Ovary (tissue), 9 donors: ENCODE results near the gene PTPRG. TPM values are rescaled to one million over a fixed set of nuclear protein-coding genes. Genes with fewer than 3 reads are reported as not detected.

Experiments used
- DNase-seq, 5 donors: peaks; one replicate each; pipeline ENCODE4 v3.0.0-alpha.2; 2019 to 2020
- H3K27ac ChIP-seq, 2 donors: fragments of 200-600 bp; one replicate each; pipeline versions ENCODE4 v1.5.1 to v1.8.0; 2019 to 2022
- H3K27me3 ChIP-seq: fragments of 200-600 bp; one replicate; pipeline ENCODE4 v1.8.0; 2022
- H3K36me3 ChIP-seq: fragments of 200-600 bp; sonication (generic); one replicate; pipeline ENCODE4 v1.5.1; 2019
- H3K4me1 ChIP-seq: one replicate; pipeline ENCODE4 v1.8.1; 2013; ENCODE audit warnings: mild to moderate bottlenecking, moderate library complexity; ENCODE audit not compliant: insufficient read depth
- H3K4me3 ChIP-seq: fragments of 200-600 bp; sonication (generic); one replicate; pipeline ENCODE4 v1.5.1; 2017
- H3K9me3 ChIP-seq, 2 donors: fragments of 200-600 bp in 1 of 2; sonication (generic) in 1 of 2; one replicate each; pipeline versions ENCODE4 v1.5.1 to v1.8.1; 2013 to 2019; ENCODE audit warnings: mild to moderate bottlenecking in 1 of 2, moderate library complexity in 1 of 2
- EP300 ChIP-seq: sonication (generic); formaldehyde crosslinking; IDR thresholded peaks from one replicate; pipeline ENCODE4 v1.6.1; 2017; ENCODE audit warnings: antibody characterized with exemption
- POLR2A ChIP-seq: fragments of 450-650 bp; IDR thresholded peaks from one replicate; pipeline ENCODE4 v1.6.1; 2017; ENCODE audit warnings: antibody characterized with exemption, mild to moderate bottlenecking, moderate library complexity
- WGBS, 3 donors: extraction: QIAGEN DNeasy Blood & Tissue Kit in 1 of 3; methylation state at CpG; one replicate each; pipeline versions ENCODE4 v1.1.5 to v1.1.7; 2013 to 2017; 5-methylcytosine and 5-hydroxymethylcytosine counted together
- intact Hi-C, 4 donors: fragments of 100-400 bp; cut with DNase I; formaldehyde crosslinking; loops; one replicate each; pipeline versions ENCODE4 v1.11.0 to v1.15.1; 2022 to 2023
- polyA plus RNA-seq, 2 donors: library from polyadenylated mRNA; stranded (reverse); fragments of 200-250 nt in 1 of 2; fragments of 350-450 nt in 1 of 2; fragmentation: Illumina TruSeq in 1 of 2; extraction: RNeasy Lipid Tissue Mini Kit (QIAGEN cat#74804) in 1 of 2; gene quantifications; one replicate each; pipeline ENCODE4 v1.2.3, GENCODE V29; 2013 to 2014
- total RNA-seq, 7 donors: library from RNA; depleted of rRNA in 2 of 7; stranded (reverse); fragments of >200 nt in 2 of 7; fragmentation: NEBNext Ultra II Directional in 3 of 7; extraction: Animal tissue kit (Norgen Biotek cat#: 25700) in 3 of 7; gene quantifications; one replicate each; pipeline versions ENCODE4 v1.1.0 to v1.2.4, GENCODE V29; 2016 to 2023
- TF ChIP-seq, protein P1 (sequence below), 3 donors: fragments of 450-650 bp in 2 of 3; fragments of 200-600 bp in 1 of 3; IDR thresholded peaks; one replicate each; pipeline versions ENCODE4 v1.5.1 to v1.8.0; 2016 to 2022; ENCODE audit warnings: antibody characterized with exemption in 3 of 3, mild to moderate bottlenecking in 1 of 3
- donor health status: DM: no; HTN: no; CAD: no; lungs with moderate emphysema.
- donor health status: DM: no; HTN: no; CAD: no.
- donor health status: Bipolar disorder and iron deficiency.
- donor health status: DM: yes; HTN: yes; CAD: no.
- donor health status: DM: no; HTN: no; CAD: no.
- donor health status: DM: yes; HTN: yes; CAD: no.

The PTPRG gene
- total and polyA plus RNA-seq, 9 donors = 18.2 to 87.9 (median 47.7) TPM

DNA sequence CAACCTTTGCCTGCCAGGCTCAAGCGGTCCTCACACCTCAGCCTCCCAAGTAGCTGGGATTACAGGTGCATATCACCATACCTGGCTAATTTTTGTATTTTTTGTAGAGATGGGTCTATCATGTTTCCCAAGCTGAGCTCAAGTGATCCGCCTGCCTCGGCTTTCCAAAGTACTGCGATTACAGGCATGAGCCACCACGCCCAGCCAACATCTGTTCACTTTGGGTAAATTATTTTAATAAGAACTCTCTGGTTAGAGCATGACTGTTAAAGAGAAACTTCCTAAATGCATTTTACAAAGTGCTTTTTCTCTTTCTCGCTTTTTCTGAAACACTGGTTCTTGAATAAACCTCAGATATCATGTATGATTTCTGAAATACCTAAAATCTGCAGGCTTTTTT, 172.5 kb downstream of the PTPRG start:
- Histone ChIP-seq H3K4me3 (no peak overlapping the region), H3K36me3 (no peaks in the 10 kb centered on the region), H3K4me1 (peaks cover 15% of the 10 kb centered on the region), H3K27ac (peak overlapping the region in 1 of 2 donors; percentile 5), H3K9me3 (no peaks in the 10 kb centered on the region), H3K27me3 (no peaks in the 10 kb centered on the region)
- intact Hi-C loops = loop anchor here in 1 of 4 donors (5.0 kb wide), 1 partner anchor 172 kb away; the partner anchor contains the start of gene PTPRG
- 28 to 48% (median 34%) methylated on average over 6 of the region's 6 CpGs for WGBS, 3 donors
- TF ChIP-seq EP300 = no peak
- TF ChIP-seq, protein P1, sequence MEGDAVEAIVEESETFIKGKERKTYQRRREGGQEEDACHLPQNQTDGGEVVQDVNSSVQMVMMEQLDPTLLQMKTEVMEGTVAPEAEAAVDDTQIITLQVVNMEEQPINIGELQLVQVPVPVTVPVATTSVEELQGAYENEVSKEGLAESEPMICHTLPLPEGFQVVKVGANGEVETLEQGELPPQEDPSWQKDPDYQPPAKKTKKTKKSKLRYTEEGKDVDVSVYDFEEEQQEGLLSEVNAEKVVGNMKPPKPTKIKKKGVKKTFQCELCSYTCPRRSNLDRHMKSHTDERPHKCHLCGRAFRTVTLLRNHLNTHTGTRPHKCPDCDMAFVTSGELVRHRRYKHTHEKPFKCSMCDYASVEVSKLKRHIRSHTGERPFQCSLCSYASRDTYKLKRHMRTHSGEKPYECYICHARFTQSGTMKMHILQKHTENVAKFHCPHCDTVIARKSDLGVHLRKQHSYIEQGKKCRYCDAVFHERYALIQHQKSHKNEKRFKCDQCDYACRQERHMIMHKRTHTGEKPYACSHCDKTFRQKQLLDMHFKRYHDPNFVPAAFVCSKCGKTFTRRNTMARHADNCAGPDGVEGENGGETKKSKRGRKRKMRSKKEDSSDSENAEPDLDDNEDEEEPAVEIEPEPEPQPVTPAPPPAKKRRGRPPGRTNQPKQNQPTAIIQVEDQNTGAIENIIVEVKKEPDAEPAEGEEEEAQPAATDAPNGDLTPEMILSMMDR (IDR thresholded peaks at IDR 0.05) = no peak
- TF ChIP-seq POLR2A = no peak
- peak in 1 of 5 donors; percentile 28 for DNase-seq

- no peak for DNase-seq
- Histone ChIP-seq H3K4me3 (no peak overlapping the region), H3K27me3 (no peaks in the 10 kb centered on the region), H3K4me1 (peaks cover 15% of the 10 kb centered on the region), H3K9me3 (no peaks in the 10 kb centered on the region), H3K27ac (peak overlapping the region in 1 of 2 donors; percentile 1), H3K36me3 (no peaks in the 10 kb centered on the region)
- 60 to 73% (median 66%) methylated on average over 6 of the region's 6 CpGs for WGBS, 3 donors
- TF ChIP-seq, protein P1 (IDR thresholded peaks at IDR 0.05) = no peak
- TF ChIP-seq EP300 = no peak
- TF ChIP-seq POLR2A = no peak
- intact Hi-C loops = loop anchor here in 1 of 4 donors (5.0 kb wide), 1 partner anchor 173 kb away; the partner anchor contains the start of gene PTPRG
These were observed 173.6 kb downstream of the PTPRG start for GRCh38 chr3:61734749-61735686.

GRCh38 chr3:61736506-61736905, 175.1 kb downstream of the PTPRG start:
- H3K36me3 ChIP-seq = no peaks in the 10 kb centered on the region
- no peak for DNase-seq
- no peaks in the 10 kb centered on the region for H3K27me3 ChIP-seq
- H3K27ac ChIP-seq = no peak overlapping the region
- no peak overlapping the region for H3K4me3 ChIP-seq
- intact Hi-C loops = no loop called here
- peaks cover 10% of the 10 kb centered on the region for H3K4me1 ChIP-seq
- 91 to 94% (median 93%) methylated on average over 5 of the region's 5 CpGs for WGBS, 3 donors
- no peaks in the 10 kb centered on the region for H3K9me3 ChIP-seq
- TF ChIP-seq EP300 (no peak), POLR2A (no peak)
- TF ChIP-seq, protein P1 (IDR thresholded peaks at IDR 0.05) = no peak

DNA sequence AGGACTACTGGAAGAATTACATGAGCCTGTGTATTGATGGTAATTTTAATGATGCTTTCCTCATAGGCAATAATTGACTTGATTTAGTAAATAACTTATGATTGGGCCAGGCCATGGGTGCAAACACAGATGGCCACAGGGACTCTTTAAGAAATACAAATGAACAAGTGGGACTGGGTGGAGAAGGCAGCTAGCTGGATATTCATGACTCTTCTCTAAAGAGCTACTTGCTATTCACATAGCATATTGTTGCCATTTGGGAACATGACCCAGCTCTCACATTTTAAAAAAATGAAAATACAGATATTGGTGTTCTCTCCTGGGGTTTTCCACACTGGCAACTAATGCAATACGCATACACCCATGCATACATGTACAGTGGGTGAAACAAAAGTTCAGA, 178.3 kb downstream of the PTPRG start:
- DNase-seq = no peak
- intact Hi-C loops = no loop called here
- TF ChIP-seq POLR2A = no peak
- TF ChIP-seq, protein P1 (IDR thresholded peaks at IDR 0.05) = no peak
- no peak for TF ChIP-seq EP300
- H3K9me3 ChIP-seq = no peaks in the 10 kb centered on the region
- no peaks in the 10 kb centered on the region for H3K27me3 ChIP-seq
- H3K27ac ChIP-seq = no peak overlapping the region
- WGBS, 3 donors = 41 to 100% (median 45%) methylated on average over 1 of the region's 1 CpG
- H3K36me3 ChIP-seq = no peaks in the 10 kb centered on the region
- H3K4me3 ChIP-seq = no peak overlapping the region
- peaks cover 6% of the 10 kb centered on the region for H3K4me1 ChIP-seq
